Astrocyte of the spinal cord (primary cell): ENCODE data around the gene ING5.

Source experiments
- DNase-seq: peaks from one replicate; pipeline ENCODE4 v3.0.0; 2011; ENCODE audit warnings: low read depth, low spot score
- H3K4me3 ChIP-seq: 2 replicates; pipeline ENCODE4 v1.5.1; 2011; ENCODE audit warnings: low read depth, mild to moderate bottlenecking, low read length, moderate library complexity
- in situ Hi-C: cut with HindIII; loops from 2 replicates; pipeline ENCODE4 v1.10.0; 2017; ENCODE audit warnings: low sequenced_read_pairs
- TF ChIP-seq, protein P1 (sequence below): IDR thresholded peaks from 2 replicates; pipeline ENCODE4 v1.5.1; 2012; ENCODE audit warnings: low read depth, mild to moderate bottlenecking, low read length, inconsistent platforms

Gene ING5

DNA sequence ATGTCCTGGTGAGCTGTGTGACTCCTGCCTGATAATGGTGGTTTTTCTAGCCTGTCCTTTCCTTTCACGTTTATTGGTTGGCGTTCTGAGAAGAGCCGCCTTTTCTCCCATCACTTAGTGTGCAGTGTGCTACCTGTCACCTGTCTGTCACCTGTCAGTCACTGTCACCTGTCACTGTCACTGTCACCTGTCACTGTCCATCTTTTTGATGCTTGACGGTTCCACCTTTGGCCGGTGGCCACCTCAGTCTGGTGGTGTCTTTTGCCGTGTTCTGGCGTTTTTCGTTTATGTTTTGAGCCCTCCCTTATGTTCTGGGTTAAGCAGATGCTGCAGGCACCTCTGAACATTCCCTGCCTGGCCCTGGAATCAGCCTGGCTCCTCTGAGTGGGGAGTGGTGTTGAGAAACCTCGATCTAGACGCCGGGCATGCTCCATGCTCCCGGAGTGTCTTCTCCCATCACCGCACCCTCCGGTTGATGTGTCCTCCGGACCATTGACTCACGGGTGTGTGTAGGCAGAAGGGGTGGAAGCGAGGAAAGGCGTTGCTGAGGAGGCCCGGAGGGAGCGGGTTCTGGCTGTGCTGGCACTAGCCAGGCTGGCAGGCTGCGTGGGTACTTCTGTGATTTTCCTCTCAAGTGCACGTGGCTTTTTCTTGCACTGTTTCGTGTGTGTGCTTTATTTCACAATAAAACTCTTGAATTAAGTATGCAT lies 36.0 kb upstream of the ING5 start:
- in situ Hi-C loops = no loop called here
- peak overlapping the region; percentile 9 for H3K4me3 ChIP-seq
- peak; percentile 11 for DNase-seq
- TF ChIP-seq, protein P1, sequence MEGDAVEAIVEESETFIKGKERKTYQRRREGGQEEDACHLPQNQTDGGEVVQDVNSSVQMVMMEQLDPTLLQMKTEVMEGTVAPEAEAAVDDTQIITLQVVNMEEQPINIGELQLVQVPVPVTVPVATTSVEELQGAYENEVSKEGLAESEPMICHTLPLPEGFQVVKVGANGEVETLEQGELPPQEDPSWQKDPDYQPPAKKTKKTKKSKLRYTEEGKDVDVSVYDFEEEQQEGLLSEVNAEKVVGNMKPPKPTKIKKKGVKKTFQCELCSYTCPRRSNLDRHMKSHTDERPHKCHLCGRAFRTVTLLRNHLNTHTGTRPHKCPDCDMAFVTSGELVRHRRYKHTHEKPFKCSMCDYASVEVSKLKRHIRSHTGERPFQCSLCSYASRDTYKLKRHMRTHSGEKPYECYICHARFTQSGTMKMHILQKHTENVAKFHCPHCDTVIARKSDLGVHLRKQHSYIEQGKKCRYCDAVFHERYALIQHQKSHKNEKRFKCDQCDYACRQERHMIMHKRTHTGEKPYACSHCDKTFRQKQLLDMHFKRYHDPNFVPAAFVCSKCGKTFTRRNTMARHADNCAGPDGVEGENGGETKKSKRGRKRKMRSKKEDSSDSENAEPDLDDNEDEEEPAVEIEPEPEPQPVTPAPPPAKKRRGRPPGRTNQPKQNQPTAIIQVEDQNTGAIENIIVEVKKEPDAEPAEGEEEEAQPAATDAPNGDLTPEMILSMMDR = no peak

GRCh38 chr2:241666627-241667400 lies 35.0 kb upstream of the ING5 start:
- no peak overlapping the region for H3K4me3 ChIP-seq
- DNase-seq = peak; percentile 51
- in situ Hi-C loops = no loop called here
- TF ChIP-seq, protein P1 = no peak

DNA sequence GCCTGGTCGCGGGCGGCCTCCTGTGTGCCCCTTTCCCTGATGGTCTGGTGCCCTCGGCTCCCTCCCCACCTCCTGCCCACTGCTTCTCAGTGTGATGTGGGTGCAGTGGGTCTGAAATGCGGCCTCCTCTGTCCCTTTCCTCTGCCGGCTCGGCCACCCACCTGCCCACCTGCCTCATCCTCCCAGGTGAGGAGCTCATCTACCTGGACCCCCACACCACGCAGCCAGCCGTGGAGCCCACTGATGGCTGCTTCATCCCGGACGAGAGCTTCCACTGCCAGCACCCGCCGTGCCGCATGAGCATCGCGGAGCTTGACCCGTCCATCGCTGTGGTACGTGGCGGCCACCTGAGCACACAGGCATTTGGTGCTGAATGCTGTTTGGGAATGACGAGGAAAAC lies 33.5 kb upstream of the ING5 start:
- TF ChIP-seq, protein P1 = no peak
- DNase-seq = no peak
- in situ Hi-C loops = no loop called here
- no peak overlapping the region for H3K4me3 ChIP-seq

- DNase-seq = no peak
- H3K4me3 ChIP-seq = no peak overlapping the region
- TF ChIP-seq, protein P1 = no peak
- in situ Hi-C loops = no loop called here
These were observed 33.0 kb upstream of the ING5 start for GRCh38 chr2:241668839-241669238.

DNA sequence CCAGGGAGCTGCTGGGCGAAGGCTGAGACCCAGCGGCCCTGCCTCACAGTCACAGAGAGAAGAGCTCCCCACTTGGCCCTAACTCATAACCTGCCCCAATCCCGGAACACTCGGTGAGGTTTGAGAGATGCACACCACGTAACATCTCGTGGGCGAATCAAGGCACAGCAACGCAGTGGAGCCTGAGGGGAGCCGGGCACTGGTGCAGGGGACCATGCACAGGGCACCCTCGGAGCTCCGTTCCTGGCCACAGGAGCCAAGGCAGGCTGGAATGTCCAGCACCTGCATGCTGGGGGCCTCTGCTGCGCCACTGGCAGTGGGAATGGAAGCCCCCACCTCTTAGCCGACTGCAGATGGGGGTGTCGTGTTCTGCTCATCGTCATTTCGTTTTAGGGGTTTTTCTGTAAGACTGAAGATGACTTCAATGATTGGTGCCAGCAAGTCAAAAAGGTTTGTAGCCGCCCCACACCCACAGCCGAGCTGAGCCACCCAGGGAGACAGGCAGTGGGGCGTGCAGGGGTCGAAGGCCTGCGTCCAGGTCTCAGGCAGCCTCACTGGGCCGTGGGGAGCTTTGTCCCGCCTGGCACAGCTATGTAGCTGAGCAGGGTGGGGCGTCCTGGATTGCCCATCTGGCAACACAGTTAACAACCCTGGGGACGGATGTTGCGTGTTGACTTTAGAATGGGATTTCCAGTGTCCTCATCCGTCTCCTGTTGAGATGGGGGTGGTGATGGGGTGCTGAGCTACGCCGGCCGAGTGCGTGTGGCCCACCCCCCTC lies 31.3 kb upstream of the ING5 start:
- in situ Hi-C loops = no loop called here
- no peak overlapping the region for H3K4me3 ChIP-seq
- TF ChIP-seq, protein P1 = no peak
- DNase-seq = no peak

DNA sequence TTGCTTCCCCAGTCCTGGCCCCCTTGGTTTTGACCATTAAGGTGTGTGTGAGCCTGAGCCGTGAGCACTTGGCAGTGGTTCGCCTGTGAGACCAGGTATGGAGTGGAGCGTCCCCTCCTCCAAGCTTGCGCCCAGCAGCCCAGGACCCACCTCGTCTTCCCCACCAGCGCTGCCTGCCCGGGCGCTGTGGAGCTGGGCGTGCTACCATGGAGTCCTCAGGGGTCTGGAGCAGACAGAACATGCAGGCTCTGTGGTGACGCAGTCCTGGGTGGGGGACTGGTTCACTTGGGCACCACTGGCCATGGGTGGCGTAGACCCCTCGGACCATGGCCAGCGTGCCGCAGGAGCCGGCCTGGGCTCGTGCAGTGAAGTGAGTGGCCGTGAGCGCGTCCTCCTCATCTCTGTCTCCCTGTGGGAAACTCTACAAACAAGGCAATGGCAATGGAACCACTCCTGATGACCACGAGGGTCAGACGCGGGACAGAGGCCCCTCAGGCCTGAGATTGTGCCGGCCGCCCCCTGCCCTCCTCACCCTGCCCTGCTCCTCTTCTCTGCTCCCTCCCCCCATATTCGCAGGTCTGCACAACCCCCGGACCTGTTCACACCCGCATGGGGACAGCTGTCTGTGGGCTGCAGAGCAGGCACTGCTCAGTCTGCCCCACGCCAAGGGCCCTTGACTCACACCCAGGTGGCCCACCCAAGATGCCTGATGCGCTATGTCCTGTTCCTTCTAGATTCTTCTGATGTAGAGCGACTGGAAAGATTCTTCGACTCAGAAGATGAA lies 30.2 kb upstream of the ING5 start:
- in situ Hi-C loops = no loop called here
- no peak overlapping the region for H3K4me3 ChIP-seq
- TF ChIP-seq, protein P1 = no peak

More for the DNA sequence above, 30.2 kb upstream of the ING5 start:
- DNase-seq = no peak
